DND-41 (cell line): ENCODE results near the gene RPL13A.
A peak's percentile ranks its signal among the peaks of the same experiment; 100 is the strongest.

Source experiments
- EZH2 ChIP-seq: IDR thresholded peaks from 3 replicates; pipeline ENCODE4 v1.6.1; 2012; ENCODE audit warnings: borderline replicate concordance, low read depth, mild to moderate bottlenecking, moderate library complexity, low read length, inconsistent platforms; ENCODE audit not compliant: severe bottlenecking
- TF ChIP-seq, protein P1 (sequence below): IDR thresholded peaks from 2 replicates; pipeline ENCODE4 v1.5.1; 2012; ENCODE audit warnings: borderline replicate concordance, low read length, moderate library complexity, mild to moderate bottlenecking; ENCODE audit not compliant: poor library complexity, severe bottlenecking; ENCODE audit errors: extremely low read depth

DNA sequence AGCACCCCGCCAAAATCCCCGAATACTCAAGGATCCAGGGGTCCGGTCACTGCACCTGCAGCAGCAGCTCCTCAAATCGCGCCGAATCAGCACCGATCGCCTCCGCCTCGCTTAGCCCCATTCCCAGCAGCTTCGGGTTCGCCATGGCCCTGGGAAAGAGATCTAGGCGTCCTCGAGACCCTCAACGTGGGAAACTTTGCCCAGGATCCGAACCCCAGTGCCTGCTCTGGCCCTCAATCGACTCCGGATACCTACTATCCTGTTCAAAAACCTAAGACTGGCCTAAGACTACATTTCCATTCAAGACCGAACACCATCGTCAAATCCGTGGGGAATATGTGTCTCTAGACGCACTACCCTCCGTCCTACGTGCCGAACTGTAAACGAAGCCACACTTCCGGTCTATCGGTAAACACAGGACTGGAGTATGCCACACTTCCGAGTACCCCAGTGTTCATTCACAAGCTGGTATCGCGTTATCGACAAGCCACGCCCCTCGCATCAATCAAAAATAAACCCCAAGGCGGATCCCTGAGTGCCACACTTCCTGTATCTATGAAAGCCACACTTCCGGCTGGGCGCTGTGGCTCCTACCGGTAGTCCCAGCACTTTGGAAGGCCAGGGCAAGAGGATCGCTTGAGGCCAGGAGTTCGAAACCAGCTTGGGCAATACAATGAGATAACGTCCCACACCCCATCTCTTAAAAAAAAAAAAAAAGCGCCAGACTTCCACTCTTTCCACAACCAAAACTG lies 35.8 kb upstream of the RPL13A start, which contains the start of gene PIH1D1:
- TF ChIP-seq, protein P1, sequence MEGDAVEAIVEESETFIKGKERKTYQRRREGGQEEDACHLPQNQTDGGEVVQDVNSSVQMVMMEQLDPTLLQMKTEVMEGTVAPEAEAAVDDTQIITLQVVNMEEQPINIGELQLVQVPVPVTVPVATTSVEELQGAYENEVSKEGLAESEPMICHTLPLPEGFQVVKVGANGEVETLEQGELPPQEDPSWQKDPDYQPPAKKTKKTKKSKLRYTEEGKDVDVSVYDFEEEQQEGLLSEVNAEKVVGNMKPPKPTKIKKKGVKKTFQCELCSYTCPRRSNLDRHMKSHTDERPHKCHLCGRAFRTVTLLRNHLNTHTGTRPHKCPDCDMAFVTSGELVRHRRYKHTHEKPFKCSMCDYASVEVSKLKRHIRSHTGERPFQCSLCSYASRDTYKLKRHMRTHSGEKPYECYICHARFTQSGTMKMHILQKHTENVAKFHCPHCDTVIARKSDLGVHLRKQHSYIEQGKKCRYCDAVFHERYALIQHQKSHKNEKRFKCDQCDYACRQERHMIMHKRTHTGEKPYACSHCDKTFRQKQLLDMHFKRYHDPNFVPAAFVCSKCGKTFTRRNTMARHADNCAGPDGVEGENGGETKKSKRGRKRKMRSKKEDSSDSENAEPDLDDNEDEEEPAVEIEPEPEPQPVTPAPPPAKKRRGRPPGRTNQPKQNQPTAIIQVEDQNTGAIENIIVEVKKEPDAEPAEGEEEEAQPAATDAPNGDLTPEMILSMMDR, result peak; percentile 14
- no peak for TF ChIP-seq EZH2
